Measurements from ENCODE around the gene DOCK7. TPM values are rescaled to one million over a fixed set of nuclear protein-coding genes. Genes with fewer than 3 reads are reported as not detected.

The DOCK7 gene
- total and polyA plus RNA-seq, 2 of the 13 experiments (the other 11 are each of a cell fraction or from before 2014, with no cell fraction given), result 45.7 to 67.2 TPM

- TF ChIP-seq ZNF704 (CRISPR knock-in tag; IDR thresholded peaks at IDR 0.05; ENCODE audit: borderline replicate concordance), result peak; percentile 10; the same call in 1 of the 2 replicates
- TF ChIP-seq XBP1 (CRISPR knock-in tag; IDR thresholded peaks at IDR 0.05), result no peak
- TF ChIP-seq RAD51 (IDR thresholded peaks at IDR 0.05; ENCODE audit: borderline replicate concordance), result no peak
- 0 out of 2 replicates have a peak, but pooled peaks have one; percentile 34 for TF ChIP-seq HMG20B (CRISPR knock-in tag; conservative IDR thresholded peaks at IDR 0.05)
- TF ChIP-seq ATF3 (CRISPR knock-in tag; IDR thresholded peaks at IDR 0.05), result no peak; the same call in 1 of the 2 replicates
- peak; percentile 82 for TF ChIP-seq ZSCAN20 (CRISPR knock-in tag; IDR thresholded peaks at IDR 0.05; ENCODE audit: borderline replicate concordance)
- TF ChIP-seq NR1H2 (CRISPR knock-in tag; IDR thresholded peaks at IDR 0.05; ENCODE audit: borderline replicate concordance, low read depth), result no peak
- peak; percentile 92 to 94 for TF ChIP-seq POLR2A (IDR thresholded peaks at IDR 0.05; ENCODE audit: insufficient read depth in 1 of 2, low read depth in 2 of 2, low read length in 2 of 2)
- TF ChIP-seq ZNF589 (CRISPR knock-in tag; conservative IDR thresholded peaks at IDR 0.05), result no peak
- no peak for TF ChIP-seq REXO4 (CRISPR knock-in tag; IDR thresholded peaks at IDR 0.05; ENCODE audit: borderline replicate concordance)
- no peak for TF ChIP-seq IKZF4 (CRISPR knock-in tag; IDR thresholded peaks at IDR 0.05; ENCODE audit: borderline replicate concordance, low read depth, not compliant biosample characterization)
- TF ChIP-seq FOXK1 (CRISPR knock-in tag; IDR thresholded peaks at IDR 0.05; ENCODE audit: borderline replicate concordance, low read depth), result no peak; the same call in 1 of the 2 replicates
- no peak for TF ChIP-seq TEAD3 (CRISPR knock-in tag; optimal IDR thresholded peaks at IDR 0.05; ENCODE audit: borderline replicate concordance)
- peak; percentile 70; the same call in 1 of the 2 replicates for TF ChIP-seq ZNF138 (CRISPR knock-in tag; IDR thresholded peaks at IDR 0.05; ENCODE audit: low read depth)
- no peak for TF ChIP-seq ZNF335 (CRISPR knock-in tag; IDR thresholded peaks at IDR 0.05)
- no peak for TF ChIP-seq TCF7L2 (IDR thresholded peaks at IDR 0.05; ENCODE audit: low read depth, low read length)
- TF ChIP-seq HCFC1 (IDR thresholded peaks at IDR 0.05; ENCODE audit: low read depth, low read length), result no peak
- TF ChIP-seq ISL2 (CRISPR knock-in tag; IDR thresholded peaks at IDR 0.05), result peak; percentile 64
- peak; percentile 87 for TF ChIP-seq SRSF1 (optimal IDR thresholded peaks at IDR 0.05; ENCODE audit: low read depth, low read length)
- peak; percentile 47; the same call in 1 of the 2 replicates for TF ChIP-seq ZNF629 (CRISPR knock-in tag; conservative IDR thresholded peaks at IDR 0.05)
- TF ChIP-seq ZNF737 (CRISPR knock-in tag; IDR thresholded peaks at IDR 0.05; ENCODE audit: borderline replicate concordance), result no peak
- no peak for TF ChIP-seq MLX (CRISPR knock-in tag; IDR thresholded peaks at IDR 0.05)
- 0 out of 2 replicates have a peak, but pooled peaks have one; percentile 38 for TF ChIP-seq ZNF569 (CRISPR knock-in tag; IDR thresholded peaks at IDR 0.05; ENCODE audit: borderline replicate concordance)
- no peak for TF ChIP-seq FUBP1 (CRISPR knock-in tag; IDR thresholded peaks at IDR 0.05; ENCODE audit: borderline replicate concordance)
- peak; percentile 87; the same call in 1 of the 2 replicates for TF ChIP-seq ZNF232 (CRISPR knock-in tag; IDR thresholded peaks at IDR 0.05; ENCODE audit: borderline replicate concordance)
- peak; percentile 92; the same call in 1 of the 2 replicates for TF ChIP-seq BRD4 (CRISPR knock-in tag; IDR thresholded peaks at IDR 0.05)
- TF ChIP-seq LBX2 (CRISPR knock-in tag; IDR thresholded peaks at IDR 0.05; ENCODE audit: borderline replicate concordance), result no peak
These were observed 252.1 kb downstream of the DOCK7 start (continued) for GRCh38 chr1:62436039-62436465.

Data from HepG2 (cell line).